Right forelimb (tissue), 1 donor: Measurements from ENCODE around the gene ZNF385B.
"Not testable (repeated sequence)": the region's sequence is repeated elsewhere in the genome, so short reads cannot be mapped to it uniquely, and the experiment has no call there.

Source experiments
- DNase-seq: peaks from one replicate; pipeline ENCODE4 v3.0.0-alpha.2; 2018

The ZNF385B gene

DNA sequence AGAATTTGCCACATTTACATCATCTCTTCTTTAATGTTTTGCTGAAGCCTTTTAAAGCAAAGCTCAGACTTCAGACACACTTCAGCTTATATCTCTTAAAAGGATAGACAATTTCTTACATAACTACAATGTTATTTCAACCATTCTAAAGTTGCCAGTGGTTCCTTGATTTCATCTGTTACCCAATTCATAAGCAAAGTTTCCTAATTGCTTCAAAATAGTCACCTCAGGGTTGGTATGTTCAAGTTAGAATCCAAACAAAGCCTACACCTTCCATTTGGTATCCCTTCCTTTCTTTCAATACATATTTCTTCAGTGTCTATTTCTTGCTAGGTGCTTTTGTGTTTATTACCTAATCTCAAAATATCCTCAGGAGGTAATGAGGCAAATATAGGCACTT, 60.6 kb downstream of the ZNF385B start:
- DNase-seq = no peak

- DNase-seq = no peak
Measured at GRCh38 chr2:179796213-179797007, 65.0 kb downstream of the ZNF385B start.

DNA sequence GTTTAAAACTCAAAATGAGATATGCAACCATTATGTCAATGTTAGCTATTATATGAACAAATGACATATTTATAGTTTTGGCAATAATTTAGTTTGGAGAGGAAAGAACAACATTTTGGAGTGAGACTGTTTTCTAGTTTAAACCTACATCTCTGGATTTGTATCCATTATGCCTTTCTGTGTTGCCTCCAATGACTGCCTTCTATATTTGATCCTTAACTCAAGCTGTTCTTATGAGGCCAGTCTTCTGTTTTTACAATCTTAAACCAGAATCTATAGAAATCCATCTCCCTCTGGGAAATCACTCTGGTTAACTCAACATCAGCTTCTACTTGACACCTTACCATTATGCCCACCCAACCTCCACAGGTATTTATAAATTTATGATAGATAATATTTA, 67.5 kb downstream of the ZNF385B start:
- no peak for DNase-seq

- DNase-seq = no peak
Measured at GRCh38 chr2:179793238-179793637, 68.2 kb downstream of the ZNF385B start.

DNA sequence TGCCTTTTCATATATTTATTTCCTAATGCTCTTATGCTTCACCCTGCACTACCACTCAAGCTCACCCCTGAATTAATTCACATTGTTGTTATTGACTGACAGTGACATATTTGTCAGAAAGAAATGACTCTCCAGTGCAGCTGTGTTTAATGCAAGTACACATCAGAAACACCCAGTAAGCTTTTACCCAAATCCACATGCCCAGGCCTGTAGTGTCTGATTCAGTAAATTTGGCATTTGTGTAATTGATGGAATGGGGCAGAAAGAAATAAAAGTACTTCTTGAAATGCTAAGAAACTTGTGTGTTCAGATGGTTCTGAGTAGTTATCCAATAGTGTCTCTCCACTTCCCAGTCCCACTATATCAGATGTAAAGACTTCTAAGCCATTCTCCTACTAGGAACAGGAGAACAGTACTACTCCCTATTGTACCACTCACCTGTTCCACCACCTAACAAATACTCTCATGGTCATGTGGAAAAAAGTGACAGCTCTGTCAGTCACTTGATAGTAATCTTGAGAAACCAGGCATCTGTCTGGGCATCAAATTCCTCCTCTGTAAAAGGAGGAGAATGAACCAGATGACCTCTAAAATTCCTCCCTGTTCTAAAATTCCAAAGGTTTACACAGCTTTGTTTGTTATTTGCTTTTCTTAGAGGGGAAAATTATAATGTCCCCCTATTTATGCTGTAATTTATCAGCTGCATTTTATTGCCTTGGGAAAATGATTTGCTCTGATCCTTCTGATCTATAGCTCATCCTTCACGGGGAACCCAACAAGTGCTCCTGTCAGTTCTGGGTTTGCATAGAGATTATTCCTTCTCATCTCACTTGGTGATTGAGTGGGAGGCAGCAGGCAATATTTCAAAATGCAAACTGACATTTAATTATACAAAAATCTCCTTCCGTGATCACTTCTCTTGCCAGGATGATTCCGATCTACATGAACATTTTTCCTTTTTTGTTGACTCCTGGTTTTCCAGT, 70.9 kb downstream of the ZNF385B start:
- no peak for DNase-seq

- no peak for DNase-seq
Measured at GRCh38 chr2:179788104-179788503, 73.3 kb downstream of the ZNF385B start.

GRCh38 chr2:179787601-179788000, 73.8 kb downstream of the ZNF385B start:
- DNase-seq = no peak

DNA sequence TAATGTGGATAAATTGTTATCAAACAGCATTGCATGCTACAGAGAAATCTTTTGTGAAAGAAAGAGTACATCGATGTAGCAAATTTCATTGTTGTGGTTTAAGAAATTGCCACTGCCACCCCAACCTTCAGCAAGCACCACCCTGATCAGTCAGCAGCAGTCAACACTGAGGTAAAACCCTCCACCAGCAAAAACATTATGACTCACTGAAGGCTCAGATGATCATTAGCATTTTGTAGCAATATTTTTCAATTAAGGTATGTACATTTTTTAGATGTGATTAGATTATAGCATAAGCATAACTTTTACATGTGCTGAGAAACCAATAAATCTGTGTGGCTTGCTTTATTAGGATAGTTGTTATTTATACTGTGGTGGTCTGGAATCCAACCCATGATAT, 75.5 kb downstream of the ZNF385B start:
- DNase-seq = no peak

- not testable (repeated sequence) for DNase-seq
Measured at GRCh38 chr2:179782346-179782745, 79.1 kb downstream of the ZNF385B start.

GRCh38 chr2:179773986-179774385, 87.4 kb downstream of the ZNF385B start:
- DNase-seq = no peak

DNA sequence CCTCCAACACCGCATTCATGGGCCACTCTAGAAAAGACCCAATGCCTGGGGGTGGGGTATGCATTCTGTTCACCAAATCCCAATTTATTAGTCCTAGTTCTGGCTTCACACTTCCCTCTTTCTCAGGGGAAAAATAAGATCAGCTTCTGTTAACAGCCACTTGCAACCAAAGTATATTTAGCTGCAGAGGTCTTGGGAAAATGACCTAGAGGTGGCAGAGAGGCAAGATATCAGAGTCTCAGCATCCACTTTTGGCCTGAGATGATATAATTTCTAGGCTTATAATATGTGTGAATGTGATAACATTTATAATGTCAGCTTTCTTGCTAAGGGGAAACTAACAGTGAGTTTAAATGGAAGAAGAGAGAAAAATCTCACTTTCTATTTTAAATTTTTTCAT, 89.1 kb downstream of the ZNF385B start:
- DNase-seq = no peak

DNA sequence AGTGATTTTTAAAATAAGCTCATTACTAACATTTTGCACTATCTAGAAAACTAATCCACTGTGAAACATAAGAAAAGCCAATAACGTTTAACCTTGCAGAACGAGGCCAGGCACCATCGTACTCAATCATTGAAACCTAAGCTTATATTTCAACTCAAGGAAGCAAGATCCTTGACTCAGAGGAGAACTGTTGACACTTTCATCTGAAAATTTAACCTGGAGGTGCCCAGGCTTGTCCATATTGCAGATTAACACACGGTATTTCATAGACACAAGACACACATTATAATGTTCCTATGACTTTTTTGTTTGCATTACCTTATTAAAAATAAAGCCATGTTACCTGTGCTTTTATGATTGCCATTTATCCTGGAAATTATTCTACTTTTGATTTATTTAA, 89.6 kb downstream of the ZNF385B start:
- no peak for DNase-seq

DNA sequence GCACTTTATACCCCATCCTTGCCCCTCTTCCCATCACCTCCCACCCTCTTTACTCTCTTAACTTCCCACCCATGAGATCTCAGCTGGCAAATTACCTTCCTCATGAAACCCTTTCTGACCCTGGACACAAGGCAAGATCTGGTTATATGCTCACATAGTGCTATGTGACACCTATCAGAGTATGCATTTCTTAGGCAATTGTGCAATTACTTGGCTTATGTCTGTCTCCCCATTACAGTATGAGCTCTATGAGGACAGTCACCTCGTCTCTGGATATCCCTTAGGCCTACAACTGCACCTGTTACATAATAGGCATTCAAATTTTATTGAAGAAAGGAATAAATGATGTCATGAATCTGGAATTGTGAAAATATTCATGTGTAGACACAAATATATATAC, 91.4 kb downstream of the ZNF385B start:
- no peak for DNase-seq

DNA sequence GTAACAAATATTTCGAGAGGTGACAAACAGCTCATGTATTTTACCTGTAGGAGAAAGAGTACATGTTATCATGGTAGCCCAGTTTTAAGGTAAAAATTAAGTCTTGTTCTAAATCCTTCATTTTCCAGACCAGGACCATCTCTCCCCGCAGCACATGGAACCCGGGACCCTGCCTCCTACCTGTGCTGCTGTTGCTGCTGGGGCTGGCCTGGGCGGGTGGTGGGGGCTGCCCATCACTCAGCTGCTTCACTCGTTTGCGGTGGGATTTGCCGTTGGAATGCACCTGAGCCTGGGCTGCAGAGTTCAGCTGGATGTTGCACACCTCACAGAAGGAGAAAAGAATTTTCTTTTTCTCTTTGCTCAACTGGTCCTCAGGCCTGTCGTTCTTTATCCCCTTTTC, 92.1 kb downstream of the ZNF385B start:
- no peak for DNase-seq

DNA sequence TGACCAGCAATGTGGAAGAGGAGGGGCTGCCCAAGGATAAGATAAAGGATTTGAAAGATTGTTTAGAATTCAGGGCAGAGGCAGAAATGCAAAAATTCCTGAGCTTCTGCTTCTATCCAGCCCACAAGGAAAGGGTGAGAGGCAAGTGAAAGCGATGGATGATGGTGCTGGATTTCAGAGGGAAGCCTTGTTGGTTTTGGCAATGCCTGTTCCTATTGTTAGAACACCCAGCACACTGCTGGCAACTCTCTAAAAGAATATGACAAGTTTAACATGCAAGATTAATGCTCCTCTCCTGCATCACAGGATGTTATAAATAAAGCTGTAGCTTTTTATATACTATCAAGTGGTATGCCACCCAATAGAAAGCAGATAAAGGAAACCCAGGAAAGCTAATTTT, 92.6 kb downstream of the ZNF385B start:
- DNase-seq = no peak

- DNase-seq = no peak
Measured at GRCh38 chr2:179765666-179766065, 95.7 kb downstream of the ZNF385B start.

DNA sequence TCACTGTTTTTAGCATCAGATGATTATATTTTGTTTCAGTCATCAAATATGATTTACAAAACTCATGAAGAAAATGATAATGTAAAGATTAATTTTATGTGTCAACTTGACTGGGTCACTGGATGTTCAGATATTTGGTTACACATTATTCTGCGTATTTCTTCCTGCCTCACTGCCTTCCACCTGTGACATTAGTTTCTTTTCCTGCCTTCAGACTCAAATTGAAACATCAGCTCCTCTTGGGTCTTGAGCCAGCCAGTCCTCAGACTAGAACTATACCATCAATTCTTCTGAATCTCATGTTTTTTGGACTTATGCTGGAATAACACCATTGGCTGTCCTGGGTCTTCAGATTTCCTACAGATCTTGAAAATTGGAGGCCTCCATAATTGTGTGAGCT, 96.7 kb downstream of the ZNF385B start:
- no peak for DNase-seq

DNA sequence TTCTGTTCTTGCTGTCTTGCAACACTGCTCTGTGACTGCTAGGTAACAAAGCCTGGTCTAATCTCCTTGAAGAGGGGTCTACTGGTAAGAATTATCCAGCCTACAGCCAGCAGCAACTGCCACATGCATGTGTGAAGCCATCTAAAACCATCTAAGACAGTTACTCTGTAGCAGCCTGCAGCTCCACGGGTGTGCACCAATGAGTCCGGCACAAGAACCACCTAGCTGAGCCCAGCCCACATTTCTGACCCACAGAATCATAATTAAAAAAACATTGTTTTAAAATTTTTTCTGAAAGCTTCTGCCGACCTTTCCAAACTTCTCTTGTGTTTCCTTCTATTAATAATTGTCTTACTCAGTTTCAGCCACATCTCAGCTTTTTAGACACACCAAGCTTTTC, 102.8 kb downstream of the ZNF385B start:
- no peak for DNase-seq

DNA sequence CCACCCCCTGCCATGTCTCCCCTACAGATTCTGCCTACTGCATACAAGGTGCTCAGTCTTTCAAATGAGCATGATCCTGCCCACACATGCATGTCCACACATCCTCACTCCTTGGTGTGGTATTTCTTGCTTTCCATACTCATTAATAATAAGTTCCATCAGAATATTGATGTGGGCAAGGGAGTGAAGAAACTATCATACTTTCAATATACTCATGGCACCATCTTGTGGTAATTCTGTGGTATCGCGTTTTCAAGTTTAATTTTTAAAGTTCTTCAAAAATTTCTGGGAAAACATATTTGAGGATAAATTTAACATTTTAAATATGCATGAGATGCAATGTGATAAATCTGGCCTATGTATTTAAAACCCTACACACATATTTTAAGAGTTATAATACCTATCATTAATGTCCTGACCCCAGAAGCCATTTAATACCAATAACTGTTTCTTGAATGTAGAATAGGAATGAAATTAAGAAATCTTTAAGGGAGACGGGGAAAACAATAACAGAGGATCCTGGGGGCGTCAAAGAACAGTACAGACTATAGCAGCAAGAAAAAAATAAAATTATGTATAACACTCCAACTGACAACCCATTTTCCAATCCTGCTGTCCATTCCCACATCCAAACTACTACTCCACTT, 110.1 kb downstream of the ZNF385B start:
- DNase-seq = no peak

DNA sequence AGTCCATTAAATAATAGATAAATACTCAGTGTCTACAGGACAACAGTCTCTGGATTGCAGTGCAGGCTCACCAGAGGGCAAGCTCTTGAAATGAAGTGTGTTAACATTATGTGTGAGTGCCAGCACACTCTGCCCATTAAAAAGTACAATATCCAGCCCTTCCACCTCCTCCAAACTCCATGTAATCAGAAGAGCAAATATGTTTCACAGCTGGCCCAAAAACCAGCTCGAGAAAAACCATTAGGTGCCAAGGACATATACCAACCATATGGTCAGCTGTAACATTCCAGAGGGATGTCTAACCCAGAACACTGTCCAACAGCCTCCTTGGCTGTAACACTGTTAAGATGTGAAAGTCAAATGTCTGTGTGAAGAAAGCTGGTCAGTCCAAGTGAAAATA, 112.2 kb downstream of the ZNF385B start:
- DNase-seq = no peak

GRCh38 chr2:179746981-179747380, 114.4 kb downstream of the ZNF385B start:
- no peak for DNase-seq

DNA sequence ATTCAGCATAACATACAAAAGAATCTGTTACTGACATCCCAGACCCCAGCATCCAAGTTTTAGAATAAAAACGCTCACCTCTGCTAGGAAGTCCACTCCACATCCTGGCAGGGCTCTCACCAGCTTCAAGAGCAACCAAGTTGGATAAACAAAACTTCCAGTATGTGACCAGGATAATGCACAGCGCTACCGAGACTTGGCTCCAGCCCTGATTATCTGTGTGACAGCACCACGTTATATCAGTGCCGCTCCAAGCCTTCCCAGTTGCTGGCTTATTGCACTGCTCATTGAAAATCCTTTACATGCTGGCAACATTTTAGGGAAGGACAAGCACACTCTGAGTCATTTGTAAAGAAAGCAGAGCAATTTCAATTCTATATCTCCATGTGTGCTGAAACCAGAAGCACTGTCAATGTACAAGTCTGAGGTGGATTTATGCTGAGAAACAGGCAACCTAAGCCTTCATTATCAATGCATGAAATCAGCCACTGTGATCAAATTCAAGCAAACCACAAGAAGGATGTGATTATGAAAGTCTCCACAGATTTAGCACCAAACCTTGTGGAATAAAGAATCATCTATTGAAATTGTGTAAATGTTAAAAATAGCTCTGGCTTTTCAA, 115.7 kb downstream of the ZNF385B start:
- no peak for DNase-seq

DNA sequence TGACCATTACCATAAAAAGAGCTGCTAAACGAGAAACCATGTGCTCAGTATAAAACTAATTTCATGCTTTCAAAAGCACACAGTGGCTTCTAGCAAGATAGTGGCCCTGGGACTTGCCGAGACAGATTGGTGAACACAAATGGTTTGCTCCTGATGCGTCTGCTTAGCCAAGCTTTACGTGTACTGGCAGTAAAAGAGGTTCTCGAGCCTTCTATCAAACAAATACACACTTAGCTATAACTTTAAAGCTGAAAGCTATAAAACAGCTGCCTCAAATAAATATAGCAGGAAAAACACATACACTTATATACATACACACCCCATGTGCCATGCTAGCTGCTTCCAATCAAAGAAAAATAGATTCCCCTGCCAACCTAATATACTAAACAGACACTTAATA, 117.0 kb downstream of the ZNF385B start:
- no peak for DNase-seq
